Liver (tissue), 9 donors: ENCODE measurements around the gene IDH3A. TPM values are rescaled to one million over a fixed set of nuclear protein-coding genes. Genes with fewer than 3 reads are reported as not detected.
A peak's percentile ranks its signal among the peaks of the same experiment; 100 is the strongest.

Experiments used
- DNase-seq: peaks from one replicate; pipeline ENCODE4 v3.0.0-alpha.2; 2017; ENCODE audit warnings: low spot score
- H3K27ac ChIP-seq, 2 donors: one replicate each; pipeline ENCODE4 v1.7.0; 2013; ENCODE audit warnings: inconsistent platforms in 2 of 2, low read length in 2 of 2, control low read depth in 1 of 2, low read depth in 1 of 2, mild to moderate bottlenecking in 1 of 2
- H3K27me3 ChIP-seq, 4 donors: one replicate each; pipeline versions ENCODE4 v1.6.1 to v1.7.0; 2013; ENCODE audit warnings: low read length in 3 of 4, inconsistent platforms in 1 of 4, mild to moderate bottlenecking in 1 of 4, moderate library complexity in 1 of 4; ENCODE audit not compliant: control insufficient read depth in 4 of 4, insufficient read depth in 4 of 4
- H3K36me3 ChIP-seq, 4 donors: one replicate each; pipeline versions ENCODE4 v1.6.1 to v1.7.0; 2013; ENCODE audit warnings: low read length in 3 of 4, mild to moderate bottlenecking in 3 of 4, low read depth in 1 of 4, moderate library complexity in 1 of 4; ENCODE audit not compliant: control insufficient read depth in 4 of 4, insufficient read depth in 3 of 4
- H3K4me1 ChIP-seq, 4 donors: one replicate each; pipeline versions ENCODE4 v1.6.1 to v1.7.0; 2013; ENCODE audit warnings: low read length in 3 of 4, mild to moderate bottlenecking in 3 of 4, moderate library complexity in 1 of 4; ENCODE audit not compliant: control insufficient read depth in 4 of 4, insufficient read depth in 4 of 4
- H3K4me3 ChIP-seq, 3 donors: one replicate each; pipeline versions ENCODE4 v1.6.1 to v1.7.0; 2013; ENCODE audit warnings: low read length in 3 of 3, control low read depth in 1 of 3, low read depth in 1 of 3, mild to moderate bottlenecking in 1 of 3
- H3K9ac ChIP-seq, 2 donors: one replicate each; pipeline ENCODE4 v1.7.0; 2013; ENCODE audit warnings: low read length in 2 of 2, mild to moderate bottlenecking in 2 of 2, moderate library complexity in 2 of 2, control low read depth in 1 of 2, low read depth in 1 of 2
- H3K9me3 ChIP-seq, 4 donors: one replicate each; pipeline versions ENCODE4 v1.6.1 to v1.7.0; 2013; ENCODE audit warnings: low read length in 3 of 4; ENCODE audit not compliant: control insufficient read depth in 4 of 4
- CTCF ChIP-seq: fragments of 150-350 bp; IDR thresholded peaks from 2 replicates; pipeline ENCODE4 v1.5.1; 2017; ENCODE audit warnings: improper control_type of control experiment, low read depth, low read length; ENCODE audit not compliant: missing input control
- FOXA1 ChIP-seq: IDR thresholded peaks from 2 replicates; pipeline ENCODE4 v1.6.1; 2016; ENCODE audit warnings: antibody characterized with exemption
- GABPA ChIP-seq, 2 donors: IDR thresholded peaks in 1 of 2; conservative IDR thresholded peaks in 1 of 2; 2 replicates each; pipeline ENCODE4 v1.6.1; 2016; ENCODE audit warnings: antibody characterized with exemption in 2 of 2, mild to moderate bottlenecking in 1 of 2, moderate library complexity in 1 of 2
- HNF4A ChIP-seq, 2 donors: conservative IDR thresholded peaks; 2 replicates each; pipeline ENCODE4 v1.6.1; 2016; ENCODE audit warnings: antibody characterized with exemption in 2 of 2, mild to moderate bottlenecking in 2 of 2
- MAX ChIP-seq: IDR thresholded peaks from 2 replicates; pipeline ENCODE4 v1.6.1; 2016; ENCODE audit warnings: antibody characterized with exemption
- RAD21 ChIP-seq, 2 donors: IDR thresholded peaks; 2 replicates each; pipeline ENCODE4 v1.6.1; 2016; ENCODE audit warnings: antibody characterized with exemption in 2 of 2, mild to moderate bottlenecking in 2 of 2
- RXRA ChIP-seq, 2 donors: IDR thresholded peaks; 2 replicates each; pipeline ENCODE4 v1.6.1; 2017 to 2018; ENCODE audit warnings: antibody characterized with exemption in 2 of 2, mild to moderate bottlenecking in 1 of 2
- TAF1 ChIP-seq: conservative IDR thresholded peaks from 2 replicates; pipeline ENCODE4 v1.6.1; 2016; ENCODE audit warnings: antibody characterized with exemption, mild to moderate bottlenecking
- YY1 ChIP-seq: IDR thresholded peaks from 2 replicates; pipeline ENCODE4 v1.6.1; 2016; ENCODE audit warnings: antibody characterized with exemption, mild to moderate bottlenecking
- ZBTB33 ChIP-seq: IDR thresholded peaks from 2 replicates; pipeline ENCODE4 v1.6.1; 2016; ENCODE audit warnings: antibody characterized with exemption
- WGBS: extraction: QIAGEN DNeasy Blood & Tissue Kit; methylation state at CpG from one replicate; pipeline ENCODE4 v1.1.7; 2013; 5-methylcytosine and 5-hydroxymethylcytosine counted together
- polyA plus RNA-seq, 2 donors: library from polyadenylated mRNA; stranded (reverse) in 1 of 2; unstranded in 1 of 2; fragments of 200-250 nt in 1 of 2; fragments of >200 nt in 1 of 2; fragmentation: Nextera tagmentation in 1 of 2; extraction: Ambion mirVana in 1 of 2; gene quantifications; one replicate each; pipeline versions ENCODE4 v1.2.1 to v1.2.3, GENCODE V29; 2013 to 2015
- total RNA-seq, 2 donors: library from RNA; depleted of rRNA; stranded (reverse); fragments of >200 nt; gene quantifications; one replicate each; pipeline ENCODE4 v1.2.3, GENCODE V29; 2014
- donor health status: healthy.
- donor health status: healthy.
- donor health status: healthy.
- donor health status: healthy.
- donor health status: healthy.

The IDH3A gene
- total and polyA plus RNA-seq, 4 donors = 13.5 to 51.7 (median 24.0) TPM

GRCh38 chr15:78131295-78132061 is 17.7 kb upstream of the IDH3A start, which contains the start of gene CIB2:
TSS of gene CIB2 (minus strand) at chr15:78131445. CDS start at chr15:78131215, 230 bp downstream.
- TF ChIP-seq HNF4A (conservative IDR thresholded peaks at IDR 0.05) (peak in 1 of 2 donors; percentile 6), RAD21 (IDR thresholded peaks at IDR 0.05) (peak; percentile 68 to 70), CTCF (peak; percentile 77), MAX (no peak)
- Histone ChIP-seq H3K27me3 (no peaks in the 10 kb centered on the region), H3K9ac (peak within 1 kb of the TSS; percentile 52 to 84), H3K36me3 (no peaks in the 10 kb centered on the region), H3K4me1 (peaks cover 1 to 9% (median 4%) of the 10 kb centered on the region in 4 donors), H3K27ac (peak within 1 kb of the TSS; percentile 33 to 73), H3K9me3 (no peaks in the 10 kb centered on the region), H3K4me3 (peak within 1 kb of the TSS; percentile 52 to 80 (median 64))
- DNase-seq = peak; percentile 79
- WGBS = 1% methylated on average over 79 of the region's 79 CpGs

- Histone ChIP-seq H3K9me3 (no peaks in the 10 kb centered on the region), H3K27me3 (no peaks in the 10 kb centered on the region), H3K36me3 (no peaks in the 10 kb centered on the region), H3K9ac (no peak overlapping the region), H3K4me3 (no peak overlapping the region), H3K27ac (no peak overlapping the region), H3K4me1 (peaks cover 1 to 9% (median 4%) of the 10 kb centered on the region in 4 donors)
- no peak for TF ChIP-seq FOXA1
- no peak for TF ChIP-seq ZBTB33
- TF ChIP-seq TAF1 = no peak
- TF ChIP-seq GABPA (IDR thresholded peaks at IDR 0.05 in 1 of 2, conservative IDR thresholded peaks at IDR 0.05 in 1 of 2) = no peak
- 86% methylated on average over 2 of the region's 2 CpGs for WGBS
- no peak for DNase-seq
Measured at GRCh38 chr15:78133801-78134200, 15.4 kb upstream of the IDH3A start.

- Histone ChIP-seq H3K4me1 (peaks cover 4 to 17% (median 13%) of the 10 kb centered on the region in 4 donors), H3K27ac (no peak overlapping the region)
- WGBS = 67% methylated on average over 5 of the region's 5 CpGs
Measured at GRCh38 chr15:78139578-78139977, 9.6 kb upstream of the IDH3A start.

More at GRCh38 chr15:78139578-78139977, 9.6 kb upstream of the IDH3A start:
- no peaks in the 10 kb centered on the region for H3K27me3 ChIP-seq
- H3K36me3 ChIP-seq = no peaks in the 10 kb centered on the region
- no peak for TF ChIP-seq RXRA (IDR thresholded peaks at IDR 0.05)
- TF ChIP-seq YY1 = peak; percentile 50
- DNase-seq = no peak
- no peak overlapping the region for H3K9ac ChIP-seq
- H3K4me3 ChIP-seq = no peak overlapping the region
- H3K9me3 ChIP-seq = no peaks in the 10 kb centered on the region
